GM08714 (cell line): Measurements from ENCODE around the gene SPSB1.
"Not testable (repeated sequence)": the region's sequence is repeated elsewhere in the genome, so short reads cannot be mapped to it uniquely, and the experiment has no call there.

ENCODE experiments used
- H3K4me3 ChIP-seq: fragments of 200-500 bp; sonication (Bioruptor generic); 2 replicates; pipeline ENCODE4 v1.5.1; 2014; ENCODE audit warnings: mild to moderate bottlenecking, low read length, inconsistent platforms
- ZNF274 ChIP-seq: IDR thresholded peaks from 2 replicates; pipeline ENCODE4 v1.6.1; 2012; ENCODE audit warnings: mild to moderate bottlenecking, low read depth, low read length

Gene SPSB1

DNA sequence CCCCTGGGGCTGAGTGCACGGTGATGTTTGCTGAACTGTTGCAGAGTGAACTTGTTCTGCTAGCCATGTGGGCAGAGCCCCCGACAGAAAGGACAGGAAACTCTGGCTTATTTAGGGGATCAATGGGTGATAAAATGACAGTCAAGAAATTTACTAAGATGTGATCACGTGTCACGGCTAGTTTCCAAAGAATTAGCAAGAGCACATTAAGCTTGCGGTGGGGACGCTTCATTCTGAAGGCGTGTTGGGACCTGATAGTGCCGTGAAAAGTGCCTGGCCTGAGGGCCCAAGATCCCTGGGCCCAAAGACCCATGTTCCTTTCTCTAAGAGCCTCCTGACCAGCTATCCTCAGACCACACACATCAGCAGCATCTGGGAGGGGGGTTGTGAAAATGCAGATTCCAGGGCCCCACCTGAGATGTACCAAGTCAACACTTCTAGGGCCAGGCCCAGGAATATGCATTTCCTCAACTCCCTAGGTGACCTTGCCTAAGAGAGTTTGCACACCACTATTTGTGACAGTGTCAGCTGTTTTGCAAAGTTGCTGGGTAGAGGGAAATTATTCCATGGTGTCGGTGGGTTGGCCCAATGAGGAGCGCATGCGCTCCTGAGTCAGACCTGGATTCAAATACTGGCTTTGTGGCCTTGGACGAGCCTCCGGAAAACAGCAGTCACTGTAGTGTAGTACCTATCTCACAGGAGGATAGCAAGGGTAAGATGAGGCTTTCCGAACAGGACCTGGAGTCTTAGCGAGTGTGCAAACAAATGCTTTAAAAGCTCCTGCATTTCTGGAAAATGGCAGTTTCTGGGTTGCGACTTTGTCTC is 77.5 kb downstream of the SPSB1 start:
- no peak for TF ChIP-seq ZNF274
- no peak overlapping the region for H3K4me3 ChIP-seq

DNA sequence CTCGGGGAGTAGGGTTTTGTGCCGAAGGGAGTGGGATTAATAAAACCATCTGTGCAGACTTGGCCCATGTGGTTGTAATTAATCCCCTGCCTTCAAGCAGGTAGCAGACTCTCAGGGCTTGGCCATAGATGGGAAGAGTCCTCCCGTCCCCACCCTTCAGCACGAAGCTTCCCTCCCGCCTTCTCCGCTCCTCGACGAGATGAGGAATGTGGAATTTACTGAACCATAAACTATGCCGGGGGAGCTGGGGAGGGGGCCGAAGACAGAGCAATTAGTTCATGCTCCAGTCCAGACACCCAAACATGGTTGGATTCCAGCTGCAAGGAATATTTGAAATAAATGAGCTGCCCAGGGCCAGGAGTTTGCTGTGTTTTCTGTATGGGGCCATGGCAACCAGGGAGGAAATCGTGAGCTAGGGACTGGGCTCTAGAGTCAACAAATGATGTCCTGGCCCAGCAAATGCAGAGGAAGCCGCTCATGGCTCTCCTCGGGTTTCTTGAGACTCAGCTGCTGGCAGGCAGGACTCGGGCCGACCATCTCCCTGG is 78.8 kb downstream of the SPSB1 start:
- no peak for TF ChIP-seq ZNF274
- H3K4me3 ChIP-seq = no peak overlapping the region

DNA sequence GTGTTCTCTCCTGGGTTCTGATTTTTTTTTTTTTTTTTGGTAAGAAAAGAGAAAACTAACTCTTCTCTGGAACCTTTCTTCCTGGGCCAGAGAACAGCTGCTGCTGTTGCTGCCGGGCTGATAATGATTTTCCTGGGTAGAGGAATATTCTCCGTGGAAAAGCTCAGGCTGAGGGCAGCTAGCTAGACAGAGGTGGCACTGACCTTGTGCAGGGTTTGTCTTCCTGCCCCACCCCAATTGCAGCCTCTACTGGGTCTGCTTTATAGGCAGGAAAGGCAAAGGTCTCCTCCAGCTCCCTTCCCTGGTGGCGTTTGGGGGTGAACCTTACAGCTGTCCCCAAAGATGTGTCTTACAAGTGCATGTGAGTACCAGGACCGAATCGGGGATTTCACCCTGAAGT is 79.3 kb downstream of the SPSB1 start:
- H3K4me3 ChIP-seq = no peak overlapping the region
- no peak for TF ChIP-seq ZNF274

DNA sequence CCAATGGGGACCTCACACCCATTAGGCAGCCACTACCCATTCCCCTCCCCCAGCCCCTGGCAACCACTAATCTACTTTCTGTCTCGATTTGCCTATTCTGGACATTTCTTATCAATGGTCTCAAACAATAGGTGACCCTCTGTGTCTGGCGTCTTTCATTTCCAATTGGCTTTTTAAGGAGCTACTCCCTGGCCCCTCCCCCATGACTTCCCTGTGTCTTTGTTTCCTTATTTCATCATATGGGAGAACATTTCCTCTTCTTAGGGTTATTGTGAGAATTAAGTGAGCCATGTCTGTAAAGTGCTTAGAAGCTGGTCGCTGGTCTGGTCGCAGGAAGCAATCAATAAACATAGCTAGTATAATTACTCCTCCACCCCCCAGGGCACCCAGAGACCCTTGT is 80.9 kb downstream of the SPSB1 start:
- H3K4me3 ChIP-seq = no peak overlapping the region
- TF ChIP-seq ZNF274 = no peak

DNA sequence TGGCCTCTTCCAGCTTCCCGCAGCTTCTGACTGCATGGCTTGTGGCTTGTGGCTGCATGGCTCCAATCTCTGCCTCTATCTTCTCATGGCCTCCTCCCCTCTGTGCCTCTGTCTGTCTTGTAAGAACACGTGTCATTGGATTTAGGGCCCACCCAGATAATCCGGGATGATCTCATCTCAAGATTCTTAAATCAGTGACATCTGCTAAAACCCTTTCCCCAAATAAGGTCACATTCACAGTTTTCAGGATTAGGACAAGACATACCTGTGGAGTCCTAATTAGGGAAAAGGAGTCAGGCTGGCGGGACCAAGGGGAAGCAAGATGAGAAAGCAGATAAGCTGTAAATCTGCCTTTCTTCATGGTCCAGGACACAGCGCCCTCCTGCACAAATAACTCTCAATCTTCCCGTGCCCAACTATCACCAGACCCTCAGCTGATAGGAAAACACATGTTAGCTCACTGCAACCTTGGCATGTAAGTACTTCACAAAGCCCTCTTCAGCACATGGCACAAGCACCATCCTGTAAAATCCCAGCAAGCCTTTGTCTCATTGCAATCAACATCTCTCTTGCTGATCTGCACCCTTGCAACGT is 82.2 kb downstream of the SPSB1 start:
- H3K4me3 ChIP-seq = no peak overlapping the region
- TF ChIP-seq ZNF274 = no peak

DNA sequence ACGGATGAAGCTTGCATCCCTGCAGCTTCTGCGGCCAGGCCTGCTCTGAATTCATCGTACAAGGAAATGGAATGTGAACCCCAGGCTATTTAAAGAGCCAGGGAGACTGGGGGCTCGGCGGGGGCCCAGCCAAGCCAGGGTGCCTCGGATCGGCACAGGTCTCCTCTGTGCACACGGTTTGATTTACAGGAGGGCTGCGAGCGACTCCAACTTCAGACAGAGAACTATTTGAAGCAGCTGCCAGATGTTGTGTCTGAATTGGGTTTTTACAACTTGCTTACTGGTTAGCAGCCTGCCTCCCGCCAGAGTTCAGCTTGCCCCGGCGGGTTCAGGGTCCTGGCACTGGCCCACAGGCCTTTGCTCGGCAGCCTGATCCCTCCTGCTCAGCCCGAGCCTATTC is 83.2 kb downstream of the SPSB1 start:
- no peak for TF ChIP-seq ZNF274
- no peak overlapping the region for H3K4me3 ChIP-seq

DNA sequence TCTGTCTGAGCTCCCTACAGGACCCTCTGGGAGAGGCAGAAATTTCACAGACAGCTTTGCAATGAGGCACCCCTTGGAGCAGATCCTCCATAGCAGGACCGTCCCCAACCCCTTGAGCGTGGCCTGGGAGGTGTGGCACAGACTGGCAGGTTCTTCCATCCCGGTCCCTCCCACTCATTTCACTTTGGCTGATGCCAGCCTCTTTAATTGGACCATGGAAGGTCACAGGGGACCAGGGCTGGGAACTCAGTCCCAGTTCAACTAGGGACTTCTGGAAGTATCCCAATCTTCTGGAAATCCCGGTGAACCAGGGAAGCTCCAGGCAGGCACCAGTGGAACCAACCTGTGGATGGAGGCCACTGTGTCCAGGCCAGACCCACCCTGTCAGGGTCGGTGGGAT is 83.7 kb downstream of the SPSB1 start:
- TF ChIP-seq ZNF274 = no peak
- no peak overlapping the region for H3K4me3 ChIP-seq

DNA sequence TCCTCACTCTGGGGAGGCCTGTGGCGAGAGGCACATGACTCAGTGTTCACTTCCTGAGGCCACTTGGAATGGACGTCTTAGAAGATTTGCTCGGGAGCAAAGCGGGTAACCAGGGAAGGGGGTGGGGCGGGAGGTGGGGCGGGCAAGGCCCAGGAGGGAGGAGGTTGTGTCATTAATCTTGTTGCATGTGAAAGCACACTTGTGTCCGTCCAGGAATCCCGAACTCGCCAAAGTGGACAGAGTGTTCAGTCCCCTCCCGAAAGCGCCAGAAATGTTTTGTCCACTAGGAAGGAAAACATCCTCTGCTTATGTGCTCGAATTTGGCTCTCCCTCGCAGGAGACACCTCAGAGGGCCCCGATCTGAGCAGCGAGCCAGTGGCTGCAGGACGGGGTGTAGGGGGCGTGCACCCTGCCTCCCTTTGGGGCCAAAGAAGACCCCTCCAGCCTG is 84.2 kb downstream of the SPSB1 start:
- TF ChIP-seq ZNF274 = no peak
- no peak overlapping the region for H3K4me3 ChIP-seq

DNA sequence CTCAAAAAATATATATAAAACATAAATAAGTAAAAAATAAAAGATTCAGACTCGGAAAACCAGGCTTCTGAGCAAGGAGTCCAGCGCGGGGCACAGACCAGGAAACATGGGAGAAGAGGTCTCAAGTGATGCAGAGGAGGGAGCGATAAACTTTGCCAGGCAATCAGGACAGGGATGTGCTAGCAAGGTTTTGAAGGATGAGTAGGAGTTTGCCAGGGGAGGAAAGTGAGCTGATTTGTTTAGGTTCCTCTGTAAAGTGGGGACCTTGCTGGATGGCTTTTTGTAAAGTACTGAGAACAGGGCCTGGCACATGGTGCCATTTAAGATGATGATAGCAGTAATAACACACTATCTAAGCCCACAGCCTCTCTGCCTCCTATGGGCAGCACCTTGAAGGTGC is 86.1 kb downstream of the SPSB1 start:
- TF ChIP-seq ZNF274 = no peak
- no peak overlapping the region for H3K4me3 ChIP-seq

DNA sequence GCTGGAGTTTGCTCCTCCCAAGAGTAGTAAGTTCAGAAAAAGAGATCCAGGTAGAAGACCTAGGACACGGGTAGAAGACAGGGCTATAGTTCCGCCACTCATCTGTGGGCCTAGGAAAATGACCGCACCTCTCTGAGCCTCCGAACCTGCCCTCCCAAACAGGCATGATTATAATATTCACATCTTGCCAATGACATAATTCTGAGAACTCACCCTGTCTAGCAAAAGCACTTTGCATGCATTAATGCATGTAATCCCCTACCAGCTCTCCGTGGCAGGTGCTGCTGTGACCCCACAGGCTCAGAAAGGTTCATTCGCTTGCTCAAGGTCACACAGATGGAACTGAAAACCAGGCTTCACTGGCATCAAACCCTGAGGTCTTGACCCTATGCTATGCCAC is 88.0 kb downstream of the SPSB1 start:
- no peak overlapping the region for H3K4me3 ChIP-seq
- no peak for TF ChIP-seq ZNF274

DNA sequence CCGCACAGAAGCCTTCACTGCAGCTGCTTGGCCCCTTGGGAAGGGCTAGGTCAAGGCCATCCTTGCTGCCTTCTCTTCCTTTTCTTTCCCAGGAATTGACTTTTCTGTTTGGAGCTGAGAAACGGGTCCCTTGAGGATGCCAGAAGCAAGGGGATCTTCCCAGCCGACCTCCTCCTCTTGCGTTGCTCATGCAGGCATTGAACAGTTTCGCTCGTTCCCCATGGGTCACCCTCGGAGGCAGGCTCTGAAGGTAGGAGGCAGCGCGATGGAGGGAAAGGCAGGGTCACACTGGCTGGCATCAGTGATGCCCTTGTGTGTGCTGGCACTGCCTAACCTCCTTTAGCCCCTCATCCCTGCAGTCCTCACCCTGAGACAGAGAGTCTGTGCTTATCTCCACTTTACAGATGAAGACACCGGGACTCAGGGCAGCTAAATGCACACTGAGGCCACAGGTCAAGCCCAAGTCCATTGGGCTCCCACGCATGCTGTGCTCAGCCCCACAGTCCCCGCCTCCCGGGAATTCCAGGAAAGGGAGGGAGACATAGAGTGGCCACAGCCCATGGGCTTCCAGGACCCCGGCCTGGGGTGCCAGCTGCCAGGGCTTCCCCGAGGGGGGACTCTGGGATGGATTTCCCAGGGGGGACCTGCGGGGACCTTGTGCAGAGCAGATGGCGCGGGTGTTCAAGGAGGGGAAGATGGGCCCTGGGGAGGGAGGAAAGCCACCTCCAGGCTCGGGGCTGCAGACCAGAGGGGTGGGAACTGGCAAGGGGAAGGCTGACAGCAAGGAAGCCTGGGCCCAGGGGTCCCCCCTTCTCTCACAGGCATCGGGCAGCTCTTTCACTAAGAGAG is 90.2 kb downstream of the SPSB1 start:
- TF ChIP-seq ZNF274 = no peak
- no peak overlapping the region for H3K4me3 ChIP-seq

DNA sequence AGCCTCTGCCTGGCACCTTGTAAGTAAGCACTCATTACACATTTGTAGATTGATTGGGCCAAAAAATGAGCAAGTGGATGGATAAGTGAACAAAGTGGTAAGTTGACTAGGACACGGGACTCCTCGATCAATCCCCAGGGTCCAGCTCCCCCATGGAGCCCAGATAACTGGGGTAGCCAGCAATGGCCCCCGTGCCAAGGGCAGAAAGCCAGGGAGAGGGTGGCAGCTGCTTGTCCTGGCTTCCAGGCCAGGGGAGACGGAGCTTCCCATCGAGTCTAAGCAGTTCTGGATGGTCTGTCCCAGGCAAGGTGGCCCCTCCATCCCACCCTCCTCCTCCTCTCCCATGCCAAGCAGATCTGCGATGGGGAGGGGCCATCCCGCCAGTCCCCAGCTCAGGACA is 91.4 kb downstream of the SPSB1 start:
- no peak for TF ChIP-seq ZNF274
- H3K4me3 ChIP-seq = no peak overlapping the region

DNA sequence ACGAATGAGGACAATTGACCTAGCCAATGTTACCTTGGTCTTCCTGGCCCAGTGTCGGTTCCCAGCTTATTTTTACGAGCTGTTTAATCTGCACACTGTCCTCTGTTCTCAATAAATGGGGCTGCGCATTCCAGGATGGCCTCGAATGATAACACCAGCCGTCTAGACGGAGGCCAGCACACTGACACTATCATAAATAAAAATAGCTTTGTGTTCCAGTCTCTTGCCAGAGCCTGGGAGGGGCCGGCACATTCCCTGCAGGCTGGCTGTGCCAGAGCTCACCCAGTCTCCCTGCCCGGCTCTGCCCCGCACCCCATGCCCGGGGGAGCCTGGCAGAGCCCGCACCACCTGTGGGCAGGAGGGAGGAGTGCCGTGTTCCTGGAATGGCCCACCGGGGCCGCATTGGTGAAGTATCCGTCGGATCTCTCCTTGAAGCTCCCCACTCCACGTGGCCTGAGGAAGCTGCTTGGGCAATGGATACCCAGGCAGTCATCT is 92.1 kb downstream of the SPSB1 start:
- TF ChIP-seq ZNF274 = no peak
- H3K4me3 ChIP-seq = no peak overlapping the region

DNA sequence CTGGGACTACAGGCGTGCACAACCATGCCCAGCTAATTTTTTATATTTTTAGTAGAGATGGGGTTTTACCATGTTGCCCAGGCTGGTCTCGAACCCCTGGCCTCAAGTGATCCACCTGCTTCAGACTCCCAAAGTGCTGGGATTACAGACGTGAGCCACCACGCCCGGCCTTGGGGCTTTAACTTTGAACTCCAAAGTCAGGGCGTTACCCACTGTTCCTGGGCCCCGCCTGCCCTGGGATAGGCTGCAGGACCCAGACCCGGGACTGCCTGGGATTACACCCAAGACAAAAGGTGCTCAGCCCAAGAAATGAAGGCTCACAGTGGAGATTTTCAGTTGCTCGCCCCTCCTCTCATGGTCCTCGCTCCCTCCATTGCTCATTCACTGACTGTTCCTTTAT is 92.7 kb downstream of the SPSB1 start:
- not testable (repeated sequence) for H3K4me3 ChIP-seq
